ENCODE results near the gene DLGAP4.
A peak's percentile ranks its signal among the peaks of the same experiment; 100 is the strongest.

The DLGAP4 gene

DNA sequence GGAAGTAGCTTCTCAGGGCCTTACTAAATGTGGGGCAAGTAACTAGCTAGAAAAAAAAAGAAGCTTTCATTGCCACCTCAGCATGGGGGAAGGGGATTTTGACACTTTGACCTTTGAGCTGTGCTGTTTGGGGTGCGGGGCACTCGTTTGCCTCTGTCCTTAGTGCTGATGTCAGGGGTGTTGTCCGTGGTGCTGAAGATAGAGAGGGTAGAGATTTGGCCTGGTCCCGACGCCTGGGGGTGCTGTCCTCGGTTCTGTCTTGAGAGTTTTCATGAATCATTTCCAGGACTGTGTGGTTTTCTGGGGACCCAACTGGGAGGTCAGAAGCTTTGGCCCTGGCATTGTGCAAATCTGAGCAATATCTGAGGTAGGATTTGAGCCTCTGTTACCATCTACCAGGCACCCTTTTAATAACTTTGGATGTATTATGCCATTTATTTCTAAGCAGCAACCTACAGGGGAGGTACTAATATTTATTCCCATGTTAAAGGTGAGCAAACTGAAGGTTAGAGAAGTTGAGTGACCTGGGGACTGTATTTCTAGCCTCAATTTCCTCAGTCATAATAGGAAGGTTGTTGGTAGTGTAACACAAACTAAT, 78.0 kb downstream of the DLGAP4 start:
- DNase-seq: peak in 3 of 6 experiments; percentile 13 to 27 (median 18)

DNA sequence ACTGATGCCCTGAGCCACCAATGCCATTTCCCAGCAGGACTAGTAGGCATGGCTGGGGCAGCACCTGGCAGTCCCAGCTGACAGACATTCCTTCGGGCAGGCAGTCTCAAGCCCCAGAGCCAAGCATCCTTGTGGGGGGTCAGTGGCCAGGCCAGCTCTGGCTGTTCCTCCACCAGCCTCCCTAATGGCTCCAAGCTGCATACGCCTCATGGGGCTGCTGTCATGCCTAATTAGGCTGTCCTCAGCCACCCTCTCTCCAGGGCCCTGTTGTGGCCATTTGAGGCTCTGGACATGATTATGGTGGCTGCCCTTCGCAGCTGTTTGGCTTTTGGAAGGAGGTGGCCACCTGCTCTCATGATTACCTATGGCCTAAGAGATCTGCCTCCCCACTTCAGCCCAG, 79.4 kb downstream of the DLGAP4 start:
- no peak for DNase-seq

DNA sequence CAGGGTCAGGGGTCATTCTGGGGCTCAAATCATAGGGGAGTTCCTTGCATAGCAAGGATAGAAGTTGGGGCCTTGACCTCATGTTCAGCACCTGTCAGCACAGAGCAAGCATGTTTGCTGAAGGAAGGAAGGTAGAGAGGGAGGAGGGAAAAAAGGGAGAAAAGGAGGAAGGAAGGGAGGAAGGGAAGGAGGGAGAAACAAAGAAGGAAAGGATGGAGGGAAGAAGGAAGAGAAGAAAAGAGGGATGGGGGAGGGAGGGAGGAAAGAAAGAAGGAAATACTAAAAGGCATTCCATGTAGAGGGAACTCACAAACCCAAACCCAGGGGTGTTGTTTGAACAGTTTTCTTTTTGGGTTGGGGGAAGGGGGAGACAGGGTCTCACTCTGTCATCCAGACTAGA, 80.1 kb downstream of the DLGAP4 start:
- DNase-seq: no peak

DNA sequence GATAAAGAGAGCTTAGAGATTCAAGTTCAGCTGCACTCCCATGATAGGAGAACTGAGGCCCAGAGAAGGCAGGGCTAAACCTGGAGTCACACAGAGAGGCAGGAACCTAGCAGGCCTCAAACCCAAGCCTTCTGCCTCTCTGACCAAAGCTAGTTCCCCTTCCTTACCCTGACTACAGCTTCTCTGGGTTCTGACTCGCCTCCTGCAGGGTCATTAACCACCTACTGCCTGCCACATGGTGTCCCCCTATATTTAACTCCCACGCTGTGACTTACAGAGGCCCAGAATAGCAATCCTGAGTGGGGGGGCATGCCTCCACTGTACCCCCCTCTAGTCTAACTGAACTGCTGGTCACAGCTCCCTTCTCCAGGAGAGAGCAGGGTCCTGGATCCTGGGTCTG, 84.1 kb downstream of the DLGAP4 start:
- DNase-seq: no peak

DNA sequence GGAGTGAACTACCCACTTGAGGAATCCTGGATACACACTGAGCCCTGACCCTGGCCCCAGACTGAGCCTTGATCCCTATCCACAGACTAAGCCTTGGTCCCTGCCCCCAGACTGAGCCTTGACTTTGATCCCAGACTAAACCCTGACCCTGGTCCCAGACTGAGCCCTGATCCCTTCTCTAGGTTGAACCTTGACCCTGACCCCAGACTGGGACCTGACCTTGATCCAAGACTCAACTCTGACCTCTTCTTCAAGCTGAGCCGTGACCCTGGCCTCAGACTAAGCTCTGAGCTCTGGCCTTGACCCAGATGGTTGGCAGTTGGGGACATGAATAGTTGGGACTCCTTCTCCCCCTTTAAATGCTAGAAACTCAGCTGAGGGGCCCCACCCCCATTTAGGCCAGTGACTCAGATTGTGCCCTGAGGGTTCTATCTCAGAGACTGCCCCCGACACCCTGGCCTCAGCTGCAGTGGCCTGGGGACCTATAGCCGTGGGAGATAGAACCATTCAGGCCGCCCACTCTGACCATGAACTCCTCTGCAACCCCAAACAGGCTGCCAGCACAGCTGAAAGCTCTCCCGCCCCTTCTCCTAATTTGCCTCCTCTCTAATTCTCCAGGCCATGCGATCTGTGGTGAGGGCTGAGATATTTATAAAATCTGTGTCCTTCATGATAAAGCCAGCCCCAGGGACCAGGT, 84.7 kb downstream of the DLGAP4 start:
- DNase-seq: no peak

DNA sequence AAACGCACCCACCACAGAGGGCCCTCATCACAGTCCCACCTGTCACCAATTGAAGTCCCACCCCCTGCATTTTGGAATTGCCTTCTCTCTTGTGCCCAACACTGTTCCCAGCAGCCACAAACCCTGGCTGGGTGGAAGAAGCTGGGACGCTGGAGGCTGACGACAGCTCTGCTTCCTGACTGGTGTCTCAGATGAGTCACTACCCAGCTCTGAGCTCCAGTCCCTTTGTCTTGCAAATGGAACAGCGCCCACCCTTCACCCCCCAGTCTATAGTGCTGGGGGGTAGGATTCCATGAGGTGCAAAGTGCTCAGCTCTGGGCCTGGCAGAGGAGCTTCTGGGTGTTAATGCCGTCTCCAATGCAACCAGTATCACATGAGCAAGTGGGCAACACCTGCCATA, 85.3 kb downstream of the DLGAP4 start:
- DNase-seq: no peak

DNA sequence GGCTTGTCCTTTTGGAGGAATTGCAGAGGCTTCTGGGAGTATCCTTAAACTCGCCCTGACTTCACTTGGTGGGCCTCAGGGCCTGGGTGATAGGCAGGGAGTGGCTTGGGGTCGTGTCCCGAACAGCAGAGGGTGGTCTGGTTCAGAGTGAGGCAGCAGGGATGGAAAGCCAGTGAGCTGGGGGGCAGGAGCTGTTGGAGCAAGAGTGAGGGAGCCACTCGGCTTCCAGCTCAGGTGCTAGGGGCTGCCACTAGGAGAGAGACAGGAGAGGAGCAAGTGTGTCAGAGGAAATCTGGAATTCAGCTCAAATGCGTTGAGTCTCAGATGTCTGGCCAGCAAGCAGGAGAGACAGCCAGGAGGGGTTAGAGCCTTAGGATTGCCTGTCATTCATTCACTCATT, 85.8 kb downstream of the DLGAP4 start:
- no peak for DNase-seq

DNA sequence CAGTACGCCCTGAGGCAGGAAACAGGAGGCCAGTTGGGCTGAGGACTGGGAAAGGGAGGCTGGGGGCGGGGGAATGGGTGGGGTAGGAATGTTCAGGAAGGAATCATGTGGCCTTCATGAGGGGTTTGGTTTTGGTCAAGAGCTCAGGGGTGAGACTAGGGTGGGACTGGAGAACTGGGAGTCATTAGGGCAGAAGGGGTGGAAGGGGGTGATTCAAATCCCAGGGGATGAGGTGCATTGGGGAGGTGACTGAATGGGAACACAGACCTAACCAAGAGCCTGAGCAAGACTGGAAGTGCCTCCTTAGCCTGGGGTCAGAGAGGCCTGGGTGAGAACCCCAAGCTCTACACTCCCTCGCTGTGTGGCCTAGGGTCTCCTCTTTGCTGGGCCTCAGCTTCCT, 86.8 kb downstream of the DLGAP4 start:
- no peak for DNase-seq

DNA sequence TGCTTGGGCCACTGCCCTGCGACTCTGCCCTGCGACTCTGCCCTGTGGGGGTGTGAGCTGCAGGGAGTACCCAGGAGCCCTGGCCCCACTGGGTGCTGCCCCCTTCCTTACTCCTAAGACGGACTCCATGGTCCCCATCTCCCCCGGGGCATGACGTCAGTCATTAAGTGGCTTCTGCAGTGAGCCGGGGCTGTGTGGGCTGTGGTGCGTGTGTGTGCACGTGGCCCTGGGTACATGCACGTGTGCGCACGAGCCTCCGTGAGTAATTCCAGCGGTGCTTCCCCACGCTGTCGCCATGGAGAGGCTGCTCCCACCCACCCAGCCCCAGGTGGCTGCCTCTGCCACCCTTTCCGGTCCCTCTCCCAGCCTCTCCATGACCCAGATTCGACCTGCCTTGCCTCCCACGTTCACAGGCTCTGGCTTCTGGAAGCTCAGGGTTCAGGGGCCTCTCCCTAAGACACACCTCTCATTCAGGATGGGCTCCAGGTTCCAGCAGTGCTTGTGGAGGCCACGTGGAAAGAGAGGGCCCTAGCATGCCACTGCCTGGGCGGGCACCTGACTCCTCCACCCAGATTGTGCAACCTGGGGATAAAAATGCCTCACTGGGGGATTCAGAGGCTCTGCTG, 88.3 kb downstream of the DLGAP4 start:
- DNase-seq: no peak

DNA sequence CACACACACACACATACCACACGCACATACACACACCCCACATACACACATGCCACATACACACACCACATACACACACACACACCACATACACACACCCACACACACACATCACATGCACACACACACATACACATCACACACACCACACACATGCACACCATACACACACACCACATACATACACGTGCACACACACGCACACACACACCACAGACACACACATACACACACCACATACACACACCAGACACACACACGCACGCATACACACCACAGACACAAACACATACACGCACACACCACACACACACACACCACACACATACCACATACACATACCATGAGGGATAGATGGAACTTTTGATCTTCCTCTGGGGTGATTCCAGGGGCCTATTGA, 90.2 kb downstream of the DLGAP4 start:
- no peak for DNase-seq

DNA sequence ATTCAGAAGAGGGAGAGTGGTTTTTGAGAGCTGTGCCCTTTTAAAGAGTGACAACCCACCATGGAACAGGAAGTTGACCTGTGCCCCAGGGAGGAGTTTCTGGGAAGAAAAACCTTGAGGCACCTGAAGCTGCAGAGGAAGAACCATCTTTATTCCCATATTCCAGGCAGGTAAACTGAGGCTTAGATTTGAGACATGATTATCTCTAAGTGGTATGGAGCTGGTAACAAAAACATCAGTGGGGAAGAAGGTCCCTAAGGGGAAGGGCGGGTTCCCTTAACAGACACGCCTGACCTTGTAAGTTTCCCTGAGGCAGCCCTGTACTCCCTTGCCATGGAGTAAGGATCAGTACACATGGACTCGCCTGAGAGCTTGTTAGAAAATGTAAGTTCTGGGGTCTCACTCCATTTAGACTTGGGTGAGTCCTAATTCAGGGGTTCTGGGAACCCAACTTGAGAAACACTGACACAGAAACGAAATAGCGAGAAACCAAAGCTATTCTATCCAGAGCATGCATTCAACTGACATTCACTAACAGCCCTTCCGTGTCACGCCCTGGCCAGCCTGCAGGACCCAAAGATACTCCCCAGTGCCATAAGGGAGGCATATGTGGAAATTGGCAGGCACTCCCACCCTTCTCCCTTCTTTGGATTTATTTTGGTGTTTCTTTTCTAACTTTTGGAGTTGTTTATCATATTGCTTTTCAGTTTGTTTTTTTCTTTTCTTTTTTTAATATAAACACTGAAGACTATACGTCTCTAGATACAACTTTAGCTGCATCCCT, 90.9 kb downstream of the DLGAP4 start:
- no peak for DNase-seq

DNA sequence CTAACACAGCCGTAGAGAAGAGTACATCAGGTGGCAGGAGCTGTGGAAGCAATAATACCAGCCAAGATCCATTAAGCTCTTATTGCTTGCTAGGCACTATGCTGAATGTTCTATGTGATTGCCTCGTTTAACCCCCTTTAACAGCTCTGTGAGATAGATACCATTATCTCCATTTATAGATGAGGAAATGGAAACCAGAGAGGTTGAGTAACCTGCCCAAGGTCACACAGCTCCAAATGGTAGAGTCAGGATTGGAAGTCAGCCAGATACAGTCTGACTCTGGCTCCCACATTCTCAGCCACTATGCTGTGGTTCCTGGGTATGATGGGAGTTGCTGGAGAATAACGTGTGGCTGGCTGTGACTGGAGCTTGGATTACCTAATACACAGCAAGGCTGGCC, 92.4 kb downstream of the DLGAP4 start:
- no peak for DNase-seq

DNA sequence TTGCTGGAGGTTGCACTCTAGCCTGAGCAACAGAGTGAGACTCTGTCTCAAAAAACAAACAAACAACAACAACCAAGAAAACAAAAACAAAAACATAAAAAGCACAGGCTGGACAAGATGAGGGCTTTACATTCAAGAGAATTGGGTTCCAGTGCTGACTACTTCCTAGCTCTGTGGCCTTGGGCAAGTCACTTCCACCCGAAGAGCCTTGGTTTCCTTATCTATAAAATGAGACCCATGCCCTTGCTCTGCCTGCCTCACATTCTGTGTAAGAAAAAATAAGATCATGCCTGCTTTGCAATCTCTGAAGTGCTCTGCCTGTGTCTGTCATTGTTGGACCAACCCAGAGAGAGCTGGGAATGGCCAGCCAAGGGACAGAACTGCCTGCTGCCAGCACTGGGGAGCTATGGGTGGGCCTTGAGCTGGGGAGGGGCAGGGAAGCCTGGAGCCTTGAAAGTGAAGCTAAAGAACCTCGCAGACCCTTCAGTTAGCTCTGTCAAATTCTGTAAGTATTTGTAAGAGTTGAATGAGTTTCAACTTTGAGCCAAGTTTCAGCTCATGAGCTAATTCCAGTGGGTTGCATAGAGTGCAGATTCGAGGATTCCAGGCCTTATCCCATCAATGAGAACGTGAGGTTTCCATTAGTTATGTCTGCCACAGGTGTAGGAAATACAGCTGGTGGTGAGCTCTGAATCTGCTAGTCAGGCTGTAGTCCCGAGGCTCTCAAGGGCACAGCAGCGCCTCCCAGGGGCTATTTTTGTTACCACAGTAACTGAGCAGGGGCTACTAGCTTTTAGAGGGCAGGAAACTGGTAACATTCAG, 93.2 kb downstream of the DLGAP4 start:
- DNase-seq: peak in 1 of 6 experiments; percentile 5

DNA sequence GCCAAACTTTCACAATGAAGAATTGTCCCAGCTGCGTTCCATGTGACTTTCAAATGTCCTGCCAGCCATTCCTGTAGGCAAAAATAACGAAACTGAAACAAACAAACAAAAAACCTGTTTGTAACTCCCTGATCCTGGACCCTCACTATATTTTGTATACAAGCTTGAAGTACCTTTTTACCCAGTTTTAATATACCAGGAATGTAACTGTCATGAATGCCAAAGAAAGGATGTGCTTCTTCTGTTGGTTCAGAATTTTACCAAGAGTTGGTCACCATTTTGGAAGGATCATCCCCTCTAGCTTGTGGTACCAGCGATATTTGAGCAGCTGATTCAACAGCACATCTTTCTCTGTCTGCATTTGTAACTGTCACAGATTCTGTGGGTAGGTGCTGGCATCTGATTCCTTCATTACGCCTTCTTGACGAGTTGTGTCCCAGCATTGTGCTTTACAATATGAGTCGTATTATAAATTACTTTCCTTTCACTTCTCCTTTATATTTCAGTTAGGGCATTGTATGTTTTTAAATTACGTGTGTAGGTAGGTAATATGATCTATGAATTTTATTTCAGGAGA, 93.9 kb downstream of the DLGAP4 start:
- no peak for DNase-seq

DNA sequence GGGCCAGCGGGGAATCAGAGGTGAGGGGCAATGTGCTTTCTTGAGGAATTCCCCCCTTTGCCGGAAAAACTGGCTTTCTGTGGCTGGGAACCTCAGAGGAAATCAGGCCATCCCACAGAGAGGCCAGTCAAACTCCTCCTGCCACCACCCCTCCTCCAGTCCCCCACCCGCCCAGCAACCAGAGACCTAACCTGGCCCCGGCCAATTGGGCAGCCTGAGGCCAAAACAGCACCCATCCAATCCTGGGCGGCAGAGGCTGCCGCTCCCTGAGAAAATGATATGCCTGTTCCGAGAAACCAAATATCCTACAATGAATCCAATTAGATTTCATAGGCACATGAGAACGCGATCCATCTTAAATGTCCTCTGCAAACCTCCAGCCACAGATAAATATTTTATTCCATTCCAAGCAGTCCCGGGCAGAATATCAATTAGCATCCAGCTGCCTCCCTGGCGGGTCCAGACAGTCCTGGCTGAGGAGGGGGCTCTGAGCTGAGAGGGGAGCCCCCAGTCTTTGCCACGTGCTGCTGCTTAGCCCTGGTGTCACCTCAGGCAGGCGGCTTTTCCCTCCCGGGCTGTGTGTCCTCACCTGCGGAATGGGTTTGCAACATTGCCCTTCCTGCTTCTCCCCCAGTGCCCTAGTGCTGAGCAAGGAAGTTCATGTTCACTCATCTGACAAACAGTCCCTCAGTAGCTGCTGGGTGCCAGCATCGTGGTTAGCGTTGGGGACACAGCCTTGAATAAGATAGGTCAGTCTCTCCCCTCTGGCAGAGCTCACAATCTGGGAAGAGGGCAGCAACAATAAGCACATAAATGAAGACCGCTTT, 95.0 kb downstream of the DLGAP4 start:
- no peak for DNase-seq

DNA sequence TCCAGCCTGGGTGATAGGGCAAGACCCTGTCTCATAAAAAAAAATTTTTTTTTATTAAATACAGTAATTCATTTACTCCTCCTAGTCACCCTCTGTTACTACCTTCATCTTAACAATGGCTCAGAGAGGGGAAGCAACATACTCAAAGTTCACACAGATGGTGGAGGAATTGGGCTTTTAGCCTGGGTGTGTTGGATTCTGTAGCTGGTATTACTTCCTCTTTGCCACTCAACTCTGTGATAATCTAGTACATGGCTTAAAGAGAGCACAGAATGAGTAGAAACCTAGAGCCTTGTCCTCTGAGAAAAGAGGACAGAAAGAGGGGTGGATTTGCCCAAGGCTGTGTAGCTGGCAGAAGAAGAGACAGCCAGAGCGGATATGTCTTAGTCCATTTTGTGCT, 96.6 kb downstream of the DLGAP4 start:
- DNase-seq: no peak

DNA sequence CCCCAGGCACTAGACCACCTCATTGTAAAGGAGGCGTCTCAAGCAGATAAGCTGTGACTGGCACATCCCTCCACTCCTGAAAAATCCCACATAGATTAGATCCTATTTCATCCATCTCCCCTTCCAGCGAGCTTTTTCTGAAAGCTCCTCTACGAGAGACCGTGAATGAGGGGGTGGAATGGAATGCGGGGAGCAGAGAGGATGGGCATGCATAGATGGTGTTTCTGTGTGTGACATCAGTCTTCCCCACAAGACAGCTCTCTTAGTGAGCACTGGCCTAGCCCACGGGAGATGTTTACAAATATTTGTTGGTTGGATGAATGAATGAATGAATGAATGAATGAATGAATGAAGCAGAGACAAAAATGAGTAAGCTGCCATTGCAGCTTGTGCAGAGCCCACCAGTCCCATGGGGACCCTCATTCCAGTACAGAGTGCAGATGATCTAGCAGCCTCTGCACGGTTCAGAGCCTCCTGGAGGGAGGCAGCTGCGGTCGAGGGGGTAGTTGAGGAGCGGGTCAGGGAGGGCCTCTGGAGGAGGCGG, 98.4 kb downstream of the DLGAP4 start:
- DNase-seq: no peak

DNA sequence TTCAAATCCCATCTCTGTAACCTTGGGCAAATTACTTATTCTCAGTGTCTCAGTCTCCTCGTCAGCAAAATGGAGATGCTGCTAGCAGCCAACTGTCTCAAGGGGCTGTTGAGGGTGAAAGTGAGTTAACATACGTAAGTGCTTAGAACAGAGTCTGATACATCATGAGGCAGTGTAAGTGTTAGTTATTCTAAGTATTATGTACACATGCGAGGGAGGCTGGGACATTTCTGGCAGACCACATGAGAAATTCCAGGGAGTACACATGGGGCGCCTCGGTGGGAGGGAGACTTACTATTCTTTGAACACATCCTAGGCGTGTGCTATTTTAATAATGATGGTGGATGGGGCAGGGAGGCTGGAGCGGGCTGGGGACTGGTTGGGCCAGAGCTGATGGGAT, 99.1 kb downstream of the DLGAP4 start:
- DNase-seq: no peak

DNA sequence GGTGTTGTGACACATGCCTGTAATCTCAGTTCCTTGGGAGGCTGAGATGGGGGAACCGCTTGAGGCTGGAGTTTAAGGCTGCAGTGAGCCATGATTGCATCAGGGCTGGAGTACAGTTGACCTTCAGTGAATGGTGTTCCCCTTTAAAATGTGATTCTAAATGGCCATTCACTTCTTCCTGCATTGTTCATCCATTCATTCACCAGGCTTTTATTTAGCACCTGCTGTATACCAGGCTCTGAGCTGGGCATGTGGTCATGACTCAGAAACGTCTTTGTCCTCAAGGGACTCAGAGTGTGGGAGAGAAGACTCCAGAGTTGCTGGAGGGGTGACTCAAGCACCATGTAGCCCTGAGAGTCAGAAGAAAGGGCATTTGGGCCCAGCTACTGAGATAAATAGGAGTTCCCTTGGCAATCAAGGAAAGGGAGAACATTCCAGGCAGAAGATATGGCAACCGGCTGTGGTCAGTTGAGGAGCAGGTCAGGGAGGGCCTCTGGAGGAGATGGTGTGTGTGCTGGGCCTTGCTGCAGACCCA, 101.1 kb downstream of the DLGAP4 start:
- DNase-seq: no peak

DNA sequence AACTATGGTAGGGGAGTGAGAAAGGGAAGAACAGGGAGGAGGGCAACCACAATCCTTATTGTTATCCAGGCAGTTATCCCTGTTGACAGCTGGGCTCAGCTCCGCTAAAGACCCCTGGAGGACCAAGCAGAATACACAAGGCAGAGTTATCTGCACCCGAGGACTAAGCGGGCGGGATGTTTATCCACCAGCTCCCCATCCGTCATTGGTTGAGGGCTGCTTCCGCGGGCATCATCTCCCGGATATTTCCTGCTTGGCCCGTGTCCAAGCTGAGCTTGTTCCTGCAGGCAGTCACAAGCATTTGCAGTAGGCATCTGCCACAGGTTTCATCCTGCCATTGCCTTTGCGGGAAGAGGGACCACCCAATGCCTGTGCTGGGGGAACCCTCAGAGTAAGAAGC, 102.1 kb downstream of the DLGAP4 start:
- no peak for DNase-seq

DNA sequence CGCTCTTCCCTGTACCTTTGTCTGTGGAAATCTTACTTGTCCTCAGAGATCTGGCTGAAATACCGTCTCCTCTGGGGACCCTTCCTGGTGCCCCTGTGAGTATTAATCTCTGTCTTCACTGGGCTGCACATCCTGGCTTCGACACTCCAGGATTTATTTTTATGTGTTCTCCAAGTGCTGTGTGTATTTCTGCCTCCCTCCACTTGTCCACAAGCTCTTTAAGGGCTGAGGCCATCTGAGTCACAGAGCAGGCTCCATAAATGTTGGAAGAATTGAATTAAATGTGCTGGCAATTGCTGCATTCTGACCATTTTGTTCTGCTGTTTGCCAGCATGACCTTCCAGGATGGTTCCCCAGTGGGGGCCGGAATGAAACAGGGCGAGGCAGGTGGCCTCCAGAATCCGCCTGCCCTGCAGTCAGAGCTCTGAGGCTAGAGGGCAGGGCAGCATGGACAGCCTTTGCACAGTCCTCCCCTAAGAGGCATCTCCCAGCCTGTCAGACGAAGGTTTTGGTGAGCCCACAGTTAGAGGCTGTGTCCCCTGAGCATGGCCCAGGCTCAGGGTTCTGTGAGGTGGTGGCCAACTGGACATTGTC, 105.8 kb downstream of the DLGAP4 start:
- DNase-seq: no peak
